Testis (tissue), 2 donors: Measurements from ENCODE around the gene ABCC3.

ENCODE experiments used
- CTCF ChIP-seq, 3 experiments: fragments of 450-650 bp in 2 of 3; fragments of 200-600 bp in 1 of 3; sonication (generic) in 1 of 3; IDR thresholded peaks; one replicate each; pipeline ENCODE4 v1.5.1; 2016 to 2019; ENCODE audit warnings: antibody characterized with exemption in 3 of 3, mild to moderate bottlenecking in 2 of 3, moderate library complexity in 1 of 3
- POLR2A ChIP-seq: fragments of 450-650 bp; IDR thresholded peaks from one replicate; pipeline ENCODE4 v1.6.1; 2017; ENCODE audit warnings: antibody characterized with exemption, mild to moderate bottlenecking, moderate library complexity

DNA sequence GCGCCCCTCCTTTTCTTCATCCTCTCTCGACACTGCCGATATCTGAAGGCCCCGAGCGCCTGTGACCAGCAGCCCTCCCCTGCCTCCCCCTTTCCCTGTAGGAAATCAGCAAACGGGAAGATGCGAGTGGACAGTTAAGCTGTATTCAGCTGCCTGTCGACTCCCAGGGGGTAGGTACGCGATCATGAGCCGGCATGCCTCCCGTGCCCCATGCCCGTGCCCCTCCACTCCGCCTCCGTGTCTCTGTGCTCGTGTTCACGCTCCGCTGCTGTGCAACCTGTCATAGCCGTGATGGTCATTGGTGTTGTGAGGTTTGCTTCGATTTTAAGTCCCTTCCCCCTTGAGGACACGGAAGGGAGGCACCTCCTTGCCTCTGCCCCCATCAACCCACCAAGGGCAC is 39.8 kb upstream of the ABCC3 start:
- TF ChIP-seq CTCF (IDR thresholded peaks at IDR 0.05) (no peak), POLR2A (no peak)
